Measurements from ENCODE around the gene PPP1R13B. TPM values are rescaled to one million over a fixed set of nuclear protein-coding genes. Genes with fewer than 3 reads are reported as not detected.

PPP1R13B gene
- total and polyA plus RNA-seq, 2 experiments from 2014 or later, result 2.0 to 8.5 TPM

- no peaks in the 10 kb centered on the region for H3K9me2 ChIP-seq (ENCODE audit: insufficient read depth)
- H3K4me3 ChIP-seq, result no peak overlapping the region
- Mint-ChIP-seq H3K27ac (no peak overlapping the region), H3K4me3 (no peak overlapping the region), H3K9me3 (no peaks in the 10 kb centered on the region), H3K27me3 (ENCODE audit: insufficient read depth, low read depth, poor library complexity) (peaks cover 3% of the 10 kb centered on the region), H3K36me3 (ENCODE audit: low read depth) (peaks cover 5% of the 10 kb centered on the region), H3K4me1 (peaks cover 5% of the 10 kb centered on the region; the same call in 2 of the 3 replicates)
- H4K20me1 ChIP-seq (replicated peaks; ENCODE audit: insufficient read depth), result peaks cover 7% of the 10 kb centered on the region
- no peak overlapping the region for H3K27ac ChIP-seq (ENCODE audit: low read depth)
- no peak for ATAC-seq
- H3K36me3 ChIP-seq (ENCODE audit: insufficient read depth), result no peaks in the 10 kb centered on the region
- TF ChIP-seq ZNF462 (CRISPR knock-in tag; IDR thresholded peaks at IDR 0.05) (no peak), EZH2phosphoT487 (IDR thresholded peaks at IDR 0.05; ENCODE audit: unreplicated experiment) (no peak), CTCF (conservative IDR thresholded peaks at IDR 0.05; ENCODE audit: low read depth in 2 of 2) (no peak), EZH2 (IDR thresholded peaks at IDR 0.05; ENCODE audit: low read depth, unreplicated experiment) (no peak), NANOG (IDR thresholded peaks at IDR 0.05; ENCODE audit: borderline replicate concordance) (no peak), REST (IDR thresholded peaks at IDR 0.05; ENCODE audit: unreplicated experiment) (no peak), JUNB (IDR thresholded peaks at IDR 0.05; ENCODE audit: unreplicated experiment) (no peak), POLR2AphosphoS5 (IDR thresholded peaks at IDR 0.05; ENCODE audit: low read depth) (no peak), ZNF114 (CRISPR knock-in tag; IDR thresholded peaks at IDR 0.05) (no peak), STAT1 (IDR thresholded peaks at IDR 0.05; ENCODE audit: unreplicated experiment) (no peak), ETS1 (IDR thresholded peaks at IDR 0.05) (no peak), ZNF331 (CRISPR knock-in tag; IDR thresholded peaks at IDR 0.05; ENCODE audit: low read depth) (no peak), CREB1 (CRISPR knock-in tag; IDR thresholded peaks at IDR 0.05; ENCODE audit: low read depth) (no peak)
- H3K27me3 ChIP-seq (ENCODE audit: insufficient read depth), result no peaks in the 10 kb centered on the region
- no peak overlapping the region for H2AFZ ChIP-seq
- no peaks in the 10 kb centered on the region for H3K4me1 ChIP-seq (ENCODE audit: insufficient read depth)
- H3F3A ChIP-seq (replicated peaks; ENCODE audit: low read depth), result no peaks in the 10 kb centered on the region
- H3K79me2 ChIP-seq (replicated peaks; ENCODE audit: insufficient read depth), result peaks cover 56% of the 10 kb centered on the region
- no peak for DNase-seq (ENCODE audit: low spot score)
- H3K4me2 ChIP-seq, result no peak overlapping the region
Observed at GRCh38 chr14:103724116-103724515, 123.3 kb downstream of the PPP1R13B start.

All from GM23338 (cell line).